Activated T-helper 1 cell treated with Interleukin-2 at 50 U/mL for 16 hours (primary cell): Measurements from ENCODE around the gene RIOX2.

Experiments used
- DNase-seq: peaks from one replicate; pipeline ENCODE4 v3.0.0-alpha.2; 2020; ENCODE audit warnings: low read depth

RIOX2 gene

DNA sequence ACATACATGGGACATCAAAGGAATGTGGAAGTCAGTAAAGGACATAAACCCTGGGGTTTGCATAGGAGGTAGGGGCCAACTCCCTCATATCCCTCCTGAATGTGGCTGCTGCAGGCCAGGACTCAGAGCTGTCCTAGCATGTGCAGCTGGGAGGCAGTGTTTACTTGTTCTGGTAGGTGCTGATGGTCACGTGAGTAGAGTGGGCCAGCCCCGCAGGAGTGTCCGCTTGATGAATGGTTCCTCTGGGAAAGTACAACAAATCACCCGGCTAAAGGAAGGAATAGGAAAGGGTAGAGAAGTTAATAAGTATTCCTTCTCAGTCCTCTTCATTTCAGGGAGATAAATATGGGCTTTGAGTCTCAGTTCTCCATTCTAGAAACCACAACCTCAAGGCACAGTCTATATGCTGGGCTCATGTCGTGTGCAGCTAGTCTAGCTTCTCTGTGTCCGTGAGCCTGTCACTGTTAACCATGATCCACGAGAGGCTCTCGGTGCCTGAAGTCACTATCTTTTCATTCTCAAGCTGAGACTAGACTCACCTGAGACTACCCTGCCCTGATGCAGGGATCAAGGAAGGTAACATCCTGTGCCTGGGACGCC, 17.9 kb downstream of the RIOX2 start:
- DNase-seq: no peak

DNA sequence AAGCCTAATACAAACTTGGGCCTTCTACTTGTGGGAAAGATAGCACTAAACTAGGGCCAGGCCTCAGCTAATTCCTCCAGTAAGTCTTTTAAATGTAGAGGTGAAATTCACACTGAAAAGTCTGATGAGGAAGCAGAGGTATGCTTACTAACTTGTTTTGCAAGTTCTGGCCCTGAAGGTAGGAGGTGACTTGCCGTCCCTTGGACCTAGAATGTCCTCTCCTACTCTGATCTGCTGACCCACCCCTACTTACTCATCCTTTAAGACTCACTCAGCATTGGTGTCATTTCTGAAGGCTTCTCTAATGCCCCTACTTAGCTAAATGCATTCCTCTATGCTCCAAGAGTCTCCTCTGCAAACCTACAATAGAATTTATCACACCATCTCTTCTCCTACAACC, 19.4 kb downstream of the RIOX2 start:
- DNase-seq: no peak

DNA sequence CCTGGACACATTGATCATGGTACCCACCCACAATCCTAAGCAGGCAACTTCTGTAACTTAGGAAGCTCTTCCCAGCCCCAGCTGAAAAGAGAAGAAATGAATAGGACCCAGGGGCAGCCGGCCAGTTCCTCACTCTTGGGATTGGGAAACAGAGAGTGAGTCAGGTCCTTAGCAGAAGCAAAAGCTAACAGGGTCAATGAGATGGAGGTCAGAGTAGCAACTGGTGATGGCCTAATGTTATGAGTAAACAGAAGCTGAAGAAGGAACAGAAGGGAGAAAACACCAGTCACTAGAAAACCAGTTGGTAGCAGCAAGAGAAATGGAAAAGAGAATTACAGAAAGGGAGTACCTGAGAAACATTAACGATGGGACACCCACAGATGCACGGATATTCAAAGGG, 20.0 kb downstream of the RIOX2 start:
- no peak for DNase-seq

DNA sequence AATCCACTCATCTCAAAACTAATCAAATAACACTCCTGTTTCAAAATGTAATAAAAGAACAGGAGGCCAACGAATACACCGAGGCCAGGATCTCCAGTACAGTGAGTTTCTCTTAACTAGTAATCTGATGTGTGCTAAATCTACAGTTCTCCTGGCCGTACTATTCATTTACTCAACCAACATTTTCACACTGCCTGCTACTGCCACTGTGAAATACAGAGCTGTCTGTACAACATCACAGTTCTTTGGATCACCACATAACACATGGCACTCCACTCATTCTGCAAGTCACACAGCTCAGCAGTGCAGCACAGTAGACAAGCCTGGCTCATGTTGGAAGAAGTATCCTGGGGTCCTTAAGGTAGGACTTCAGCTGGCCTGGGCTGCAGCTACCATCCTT, 21.9 kb downstream of the RIOX2 start:
- DNase-seq: no peak

DNA sequence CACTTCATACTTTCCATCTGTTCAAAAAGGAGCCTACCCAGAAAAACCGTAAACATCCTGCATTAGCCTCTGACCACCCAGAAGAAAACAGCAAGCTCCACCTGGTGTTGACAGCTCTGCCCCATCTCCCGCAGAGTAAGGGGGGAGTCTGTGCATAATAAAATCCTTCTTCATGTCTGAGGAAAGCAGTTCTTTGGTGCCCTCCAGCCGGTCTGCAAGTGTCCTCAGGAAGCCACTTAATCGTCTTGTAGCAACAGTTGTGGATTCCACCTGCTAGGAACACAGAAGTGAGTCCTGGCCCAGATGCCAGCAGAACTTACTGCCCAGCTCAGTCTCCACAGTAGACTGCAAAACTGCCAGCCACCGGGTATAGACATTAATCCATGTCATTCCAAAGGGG, 22.5 kb downstream of the RIOX2 start:
- DNase-seq: no peak

DNA sequence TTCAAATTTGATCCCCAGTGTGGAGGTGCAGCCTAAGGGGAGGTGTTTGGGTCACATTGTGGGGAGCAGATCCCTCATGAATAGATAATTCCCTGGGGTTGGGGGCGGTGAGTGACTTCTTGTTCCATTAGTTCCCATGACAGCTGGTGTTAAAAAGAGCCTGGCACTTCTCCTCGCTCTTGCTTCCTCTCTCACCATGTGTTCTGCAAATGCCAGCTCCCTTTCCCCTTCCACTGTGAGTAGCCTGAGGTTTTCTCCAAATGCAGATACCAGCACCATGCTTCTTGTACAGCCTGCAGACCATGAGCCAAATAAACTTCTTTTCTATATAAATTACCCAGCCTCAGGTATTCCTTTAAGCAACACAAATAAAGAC, 23.1 kb downstream of the RIOX2 start:
- DNase-seq: no peak

DNA sequence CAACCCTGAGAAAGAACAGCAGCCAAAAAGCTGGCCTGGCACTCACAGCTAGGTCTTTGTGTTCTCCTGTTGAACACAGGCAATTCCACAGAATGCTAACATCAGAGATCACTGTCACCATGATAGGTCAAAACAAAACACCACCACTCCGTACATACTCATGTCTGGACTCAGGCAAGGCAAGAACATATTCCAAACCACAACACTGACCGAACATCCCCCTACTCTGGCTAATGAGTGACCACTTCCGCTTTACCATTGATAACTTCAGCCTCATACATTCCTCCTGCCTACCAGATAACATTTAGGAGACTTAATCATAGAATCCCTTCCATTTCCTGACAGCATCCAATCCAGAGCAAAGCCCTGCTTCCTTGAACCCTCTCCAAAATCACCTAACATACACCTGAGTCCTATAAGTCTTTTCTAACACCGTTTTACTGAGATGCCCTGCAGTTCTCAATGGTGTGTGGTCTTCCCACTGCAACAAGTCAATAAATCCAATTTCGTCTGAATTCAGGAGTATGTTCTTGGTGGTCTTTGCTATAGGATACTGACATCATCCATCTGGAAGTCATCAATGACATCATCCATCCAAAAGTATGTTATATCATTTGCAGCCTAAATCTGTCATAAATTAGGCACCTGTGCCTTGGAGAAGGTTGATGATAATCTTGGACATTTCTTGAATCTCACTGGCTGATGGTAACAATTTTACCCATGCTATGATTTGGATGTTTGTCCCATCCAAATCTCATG, 23.7 kb downstream of the RIOX2 start:
- DNase-seq: no peak

DNA sequence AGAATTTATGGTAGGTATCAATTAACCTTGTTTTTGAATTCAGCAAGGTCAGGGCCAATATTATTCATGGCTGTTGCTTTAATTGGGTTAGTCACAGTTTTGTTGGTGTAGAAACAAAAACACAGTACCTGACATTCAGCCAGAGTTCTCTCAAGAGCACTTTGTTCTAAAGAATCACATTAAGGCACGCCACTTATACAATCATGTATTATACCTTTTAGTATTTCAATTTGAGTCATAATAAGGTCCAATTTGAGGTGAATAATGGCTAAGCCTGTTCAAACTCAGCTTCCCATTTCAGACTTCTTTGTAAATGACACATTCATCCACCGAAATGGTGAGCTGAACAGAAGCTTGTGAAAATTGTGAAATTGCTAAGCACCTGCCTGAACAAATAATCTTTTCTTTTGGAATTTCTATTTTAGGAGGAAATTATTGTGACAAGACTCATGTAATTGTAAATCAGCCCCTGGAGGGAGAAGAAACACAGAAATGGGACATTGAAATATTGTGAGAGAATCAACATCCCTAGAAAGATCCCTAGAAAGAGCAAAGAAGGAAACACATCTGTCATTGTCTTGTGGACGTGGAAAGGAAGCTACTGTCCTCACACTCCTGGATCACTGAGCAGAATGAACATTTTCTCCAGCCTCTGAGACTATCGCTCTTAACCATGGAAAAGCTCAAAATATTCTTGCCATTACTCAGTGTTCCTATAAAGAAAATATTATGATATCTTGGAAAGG, 29.3 kb downstream of the RIOX2 start:
- DNase-seq: no peak

DNA sequence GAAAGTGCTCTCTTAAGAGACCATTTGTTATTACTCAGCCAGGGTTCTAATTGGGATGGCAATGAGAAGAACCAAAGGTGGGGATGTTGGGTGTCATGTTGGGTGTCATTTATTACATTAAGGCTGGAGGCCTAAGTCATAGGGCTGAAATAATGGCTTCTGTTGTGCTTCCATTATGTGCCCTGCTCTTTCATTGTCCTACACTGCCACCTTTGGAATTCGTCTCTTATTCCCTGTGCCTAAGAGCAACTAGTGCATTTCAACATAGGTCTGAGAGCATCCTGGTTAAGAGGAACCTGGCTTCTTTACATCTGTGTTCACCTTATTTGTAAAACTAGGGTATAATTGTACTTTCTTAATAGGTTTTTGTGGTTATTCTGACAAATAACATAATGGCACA, 32.2 kb downstream of the RIOX2 start:
- no peak for DNase-seq

DNA sequence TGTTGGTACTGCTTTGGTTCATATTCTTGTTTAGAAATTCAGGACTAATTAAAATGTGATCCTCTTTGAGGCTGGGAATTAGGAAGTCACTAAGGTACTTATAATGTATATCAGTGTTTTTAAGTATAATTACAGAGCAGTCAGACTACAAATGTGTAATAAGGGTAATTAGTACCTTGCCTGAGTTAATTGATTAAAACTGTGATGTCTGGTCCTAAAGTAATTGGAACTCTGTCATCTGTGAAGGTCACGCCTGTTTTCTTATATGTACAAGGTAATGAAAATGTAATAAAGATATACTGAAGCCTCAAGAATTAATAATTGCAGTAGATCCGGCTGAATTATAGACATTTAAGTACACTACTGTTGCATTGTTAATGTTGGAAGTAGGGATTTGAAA, 32.8 kb downstream of the RIOX2 start:
- no peak for DNase-seq

DNA sequence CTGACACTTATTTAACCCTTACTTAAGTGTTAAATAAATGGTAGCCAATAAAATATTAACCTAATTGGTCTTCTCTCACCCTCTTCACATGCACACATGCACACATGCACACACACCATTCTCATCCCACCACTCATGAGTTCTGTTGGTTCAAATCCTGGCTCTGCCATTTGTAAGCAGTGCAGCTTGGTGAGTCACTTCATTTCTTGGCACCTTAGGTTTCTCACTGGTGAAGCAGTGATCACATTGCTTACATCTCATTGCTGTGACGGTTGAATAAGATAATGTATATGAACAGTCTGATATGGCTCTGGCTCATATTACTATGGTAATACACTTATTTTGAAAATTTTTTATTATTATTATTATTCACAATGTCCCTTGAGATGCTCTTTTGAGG, 33.8 kb downstream of the RIOX2 start:
- DNase-seq: no peak

DNA sequence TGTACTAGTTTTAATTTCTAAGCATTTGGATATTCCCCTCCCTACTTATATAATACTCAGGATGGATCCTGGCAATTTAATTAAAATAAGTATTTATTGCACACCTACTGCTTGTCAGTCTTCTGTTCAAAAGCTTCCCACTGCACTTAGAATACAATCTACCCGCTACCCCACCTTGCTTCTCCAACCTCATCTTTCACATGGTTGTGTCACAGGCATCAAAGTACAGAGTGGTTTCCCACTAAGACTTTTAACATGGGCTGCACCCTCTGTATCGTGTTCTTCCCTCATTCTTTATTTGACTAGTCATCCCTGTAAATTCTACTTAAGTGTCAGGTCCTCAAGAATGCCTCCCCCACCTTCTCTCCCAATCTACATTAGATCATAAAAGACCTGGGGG, 35.0 kb downstream of the RIOX2 start:
- DNase-seq: no peak

DNA sequence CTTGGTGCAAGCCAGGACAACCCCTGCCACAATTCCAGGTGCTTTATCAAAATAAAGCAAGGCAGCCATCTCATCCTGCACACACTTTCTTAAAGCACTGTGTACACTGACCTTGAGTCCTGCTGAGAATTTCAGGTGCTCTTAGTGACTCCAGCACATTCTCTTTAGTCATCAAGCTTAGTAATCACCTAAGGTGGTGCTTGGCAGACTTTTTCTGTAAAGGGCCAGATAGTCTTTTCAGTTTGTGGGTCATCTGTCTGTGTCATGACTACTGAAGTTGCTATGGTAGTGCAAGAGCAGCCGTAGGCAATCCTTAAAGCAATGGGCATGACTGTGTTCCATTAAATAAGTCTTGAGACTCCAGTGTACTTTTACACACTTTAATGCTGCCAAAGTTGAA, 36.4 kb downstream of the RIOX2 start:
- no peak for DNase-seq

DNA sequence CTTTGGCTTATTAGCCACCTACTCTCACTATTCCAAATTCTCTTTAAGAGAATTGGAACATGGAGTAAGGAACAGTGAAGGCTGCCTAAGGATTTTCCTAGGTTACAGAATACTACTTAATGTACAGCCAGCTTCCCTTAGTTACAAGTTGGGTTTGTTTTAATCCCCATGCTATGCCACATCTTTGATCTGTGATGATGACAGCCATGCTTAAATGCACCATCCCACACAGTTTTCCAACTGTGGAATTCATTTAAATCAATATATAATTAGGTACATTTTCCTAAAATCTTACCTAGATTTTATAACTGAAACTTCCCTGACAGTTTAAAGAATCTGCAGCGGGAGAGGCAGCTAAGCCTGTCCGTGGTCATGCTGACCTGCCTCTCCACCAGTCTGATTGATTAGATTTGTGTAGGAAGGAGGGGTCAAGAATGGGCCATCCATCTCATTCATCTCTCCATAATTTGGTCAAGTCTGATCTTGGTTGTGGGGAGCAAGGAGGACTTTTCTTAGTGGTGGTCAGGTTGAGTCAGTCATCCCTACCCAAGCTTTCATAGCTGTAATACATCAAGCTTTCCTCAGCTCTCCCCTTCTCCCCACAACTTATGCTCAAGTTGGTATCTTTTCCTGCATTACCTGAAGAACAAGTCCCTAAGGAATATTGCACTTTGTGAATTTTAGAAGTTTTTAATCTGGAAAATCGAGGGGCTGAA, 37.1 kb downstream of the RIOX2 start:
- DNase-seq: no peak

DNA sequence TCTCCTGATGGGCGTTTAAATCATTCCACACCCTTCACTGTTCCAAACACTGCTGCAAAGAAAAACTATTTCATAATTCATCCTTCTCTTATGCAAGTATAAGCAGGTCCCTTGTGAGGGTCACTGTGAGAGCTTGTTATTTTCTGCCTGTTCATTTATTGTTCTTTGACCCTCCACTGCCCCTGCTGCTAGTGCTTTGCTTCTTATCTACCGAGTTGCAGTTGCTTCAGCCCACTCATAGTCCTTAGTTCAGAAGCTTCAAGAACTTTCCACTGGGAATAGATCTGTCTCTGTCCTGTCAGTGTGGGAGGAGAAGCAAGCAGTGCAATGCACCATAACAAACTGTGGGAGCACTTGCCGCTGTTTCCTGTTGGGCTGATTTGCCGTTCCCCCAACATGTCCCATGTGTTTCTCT, 39.8 kb downstream of the RIOX2 start:
- DNase-seq: no peak

DNA sequence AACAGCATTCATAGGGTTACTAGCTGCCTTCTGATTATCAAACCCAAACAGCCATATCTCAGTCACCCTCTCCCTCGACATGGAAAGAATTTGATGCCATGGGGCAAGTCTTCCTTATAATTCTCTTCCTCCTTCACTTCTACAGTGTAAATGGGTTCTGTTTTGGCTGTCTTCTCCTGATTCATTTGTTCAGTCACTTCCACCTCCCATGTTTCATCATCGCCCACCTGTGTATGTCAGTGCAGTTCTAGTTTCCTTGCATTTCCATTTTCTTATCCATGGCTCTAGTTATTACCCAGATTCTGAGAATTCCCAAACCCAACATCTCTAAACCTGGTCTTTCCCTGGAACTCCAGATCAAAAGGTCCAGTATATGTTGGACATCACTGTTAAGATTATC, 41.0 kb downstream of the RIOX2 start:
- no peak for DNase-seq

DNA sequence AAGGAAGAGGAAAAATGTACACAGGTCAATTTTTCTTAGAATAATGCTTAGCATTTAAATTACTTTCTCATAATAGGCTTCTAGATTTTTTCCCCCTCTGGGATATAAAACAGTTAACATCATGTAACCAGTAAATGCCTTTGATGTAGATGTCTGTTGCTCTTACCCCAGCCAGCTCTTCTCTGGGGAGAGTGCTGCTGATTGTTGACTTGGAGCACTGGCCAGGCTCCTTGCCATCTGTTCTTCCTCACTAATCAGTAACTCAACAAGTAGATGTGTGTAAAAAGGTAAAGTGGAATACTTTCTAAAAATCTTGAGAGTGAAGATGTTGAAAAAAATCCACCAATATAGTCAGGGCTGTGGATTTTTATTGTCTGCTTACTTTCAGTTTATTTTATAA, 42.2 kb downstream of the RIOX2 start:
- DNase-seq: no peak

DNA sequence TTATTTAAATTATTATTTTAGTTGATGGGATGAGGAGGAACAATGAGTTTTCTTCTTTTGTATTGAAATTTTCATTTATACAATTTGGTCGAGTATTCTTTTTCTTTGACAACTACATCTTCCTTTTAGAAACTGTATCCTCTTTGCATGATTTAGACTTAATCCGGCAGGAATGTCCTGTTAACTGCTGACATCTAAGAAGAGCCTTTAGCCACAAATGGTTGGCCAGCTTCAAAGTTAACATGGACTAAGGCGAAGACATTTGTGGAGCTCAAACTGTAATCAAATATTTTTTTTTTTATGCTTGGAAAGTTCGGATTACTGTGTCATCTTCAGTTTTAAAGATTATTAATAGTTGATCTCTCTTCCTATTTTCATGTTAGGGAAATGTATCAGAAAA, 43.2 kb downstream of the RIOX2 start:
- no peak for DNase-seq

DNA sequence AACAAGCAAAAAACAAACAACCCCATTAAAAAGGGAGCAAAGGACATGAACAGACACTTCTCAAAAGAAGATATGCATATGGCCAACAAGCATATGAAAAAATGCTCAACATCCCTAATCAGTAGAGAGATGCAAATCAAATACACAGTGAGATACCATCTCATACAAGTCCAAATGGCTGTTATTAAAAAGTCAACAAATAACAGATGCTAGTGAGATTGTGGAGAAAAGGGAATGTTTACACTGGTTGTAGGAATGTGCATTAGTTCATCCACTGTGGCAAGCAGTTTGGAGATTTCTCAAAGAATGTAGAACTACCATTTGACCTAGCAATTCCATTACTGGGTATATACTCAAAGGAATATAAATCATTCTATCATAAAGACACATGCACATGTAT, 44.5 kb downstream of the RIOX2 start:
- DNase-seq: no peak

DNA sequence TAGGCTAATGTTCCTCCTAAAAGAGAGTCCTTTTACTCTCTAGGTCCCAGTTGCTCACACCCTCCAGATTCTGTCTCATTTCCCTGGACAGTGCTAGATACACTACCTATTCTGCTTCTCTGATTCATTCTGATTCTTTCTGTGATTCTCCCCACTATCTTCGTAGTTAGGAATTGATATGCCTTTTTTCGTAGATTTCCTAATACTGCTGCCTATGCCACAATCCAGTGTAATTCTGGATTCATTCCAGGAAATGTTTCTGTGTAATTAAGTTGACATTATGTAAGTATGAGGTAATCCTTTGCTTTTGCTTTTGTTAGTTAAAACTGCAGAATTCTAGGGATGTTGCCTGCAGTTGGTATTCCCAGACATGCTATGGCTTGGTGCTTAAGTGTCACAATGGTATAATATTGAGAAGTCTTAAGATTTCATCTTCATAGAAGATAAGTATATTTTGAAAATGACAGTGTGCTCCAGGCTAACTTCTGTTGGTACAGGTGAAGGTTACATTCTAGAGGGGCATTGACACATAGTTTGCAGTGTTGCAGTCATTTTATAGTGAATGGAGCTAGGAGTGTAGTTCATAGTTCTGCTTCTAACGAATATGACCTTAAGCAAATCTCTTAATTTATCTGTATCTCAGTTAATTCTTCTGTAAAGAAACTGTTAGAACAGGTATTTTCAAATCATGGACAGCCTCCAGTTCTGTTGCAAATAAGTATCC, 54.3 kb downstream of the RIOX2 start:
- DNase-seq: no peak

DNA sequence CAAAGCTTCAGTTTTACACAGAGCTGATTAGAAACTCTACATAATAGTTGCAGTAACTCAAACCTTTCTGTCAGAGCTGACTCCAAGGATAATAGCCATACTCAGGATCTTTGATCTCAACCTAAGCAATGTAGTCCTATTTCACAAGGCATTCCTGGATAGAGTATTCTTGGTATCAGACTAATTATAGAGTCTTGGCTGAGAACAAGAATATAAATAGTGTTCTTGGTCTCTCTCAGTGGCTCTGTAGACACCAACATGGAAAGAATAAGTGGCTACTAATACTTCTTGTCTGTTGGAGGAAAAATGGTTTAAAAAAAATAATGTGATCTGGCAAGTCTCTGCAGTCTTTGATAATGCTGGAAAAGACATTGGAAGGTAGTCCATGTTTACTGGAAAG, 55.7 kb downstream of the RIOX2 start:
- no peak for DNase-seq

DNA sequence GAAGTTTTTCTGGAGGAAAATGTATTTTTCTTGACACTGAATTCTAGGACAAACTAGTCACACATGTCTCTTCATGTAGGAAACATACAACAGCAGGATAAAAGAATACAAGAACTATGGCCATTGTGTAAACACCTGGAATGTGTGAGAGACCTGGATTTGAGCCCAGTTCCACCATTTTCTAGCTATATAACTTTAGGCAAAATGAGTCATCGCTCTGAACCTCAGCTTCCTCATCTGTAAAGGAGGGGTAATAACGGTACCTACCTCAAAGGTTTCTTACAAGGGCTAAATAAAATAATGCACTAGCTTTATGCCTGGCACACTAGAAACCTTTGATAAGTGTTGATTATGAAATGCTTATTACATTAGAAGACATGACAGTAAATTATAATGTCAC, 57.8 kb downstream of the RIOX2 start:
- DNase-seq: no peak
